Measurements from ENCODE around the gene ARF3.

DNA sequence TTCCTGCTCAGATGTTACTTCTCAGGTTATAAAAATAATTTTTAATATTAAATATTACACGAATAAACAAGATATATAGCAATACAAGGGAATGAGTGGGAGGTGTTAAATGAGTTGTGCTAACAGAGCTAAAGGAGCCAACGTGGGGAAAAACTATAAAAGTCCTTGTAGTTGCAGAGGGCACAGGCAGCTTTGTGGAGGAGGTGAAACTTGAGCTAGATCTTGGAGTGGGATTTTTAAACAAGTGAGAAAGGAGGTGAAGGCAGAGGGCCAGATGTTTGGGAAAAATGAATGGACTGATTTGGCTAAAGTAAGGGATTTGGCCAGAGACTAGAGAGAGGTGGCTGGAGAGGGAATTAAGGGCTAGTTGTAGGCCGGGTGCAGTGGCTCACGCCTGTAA lies 26.8 kb downstream of the ARF3 start:
- TF ChIP-seq, protein P1, sequence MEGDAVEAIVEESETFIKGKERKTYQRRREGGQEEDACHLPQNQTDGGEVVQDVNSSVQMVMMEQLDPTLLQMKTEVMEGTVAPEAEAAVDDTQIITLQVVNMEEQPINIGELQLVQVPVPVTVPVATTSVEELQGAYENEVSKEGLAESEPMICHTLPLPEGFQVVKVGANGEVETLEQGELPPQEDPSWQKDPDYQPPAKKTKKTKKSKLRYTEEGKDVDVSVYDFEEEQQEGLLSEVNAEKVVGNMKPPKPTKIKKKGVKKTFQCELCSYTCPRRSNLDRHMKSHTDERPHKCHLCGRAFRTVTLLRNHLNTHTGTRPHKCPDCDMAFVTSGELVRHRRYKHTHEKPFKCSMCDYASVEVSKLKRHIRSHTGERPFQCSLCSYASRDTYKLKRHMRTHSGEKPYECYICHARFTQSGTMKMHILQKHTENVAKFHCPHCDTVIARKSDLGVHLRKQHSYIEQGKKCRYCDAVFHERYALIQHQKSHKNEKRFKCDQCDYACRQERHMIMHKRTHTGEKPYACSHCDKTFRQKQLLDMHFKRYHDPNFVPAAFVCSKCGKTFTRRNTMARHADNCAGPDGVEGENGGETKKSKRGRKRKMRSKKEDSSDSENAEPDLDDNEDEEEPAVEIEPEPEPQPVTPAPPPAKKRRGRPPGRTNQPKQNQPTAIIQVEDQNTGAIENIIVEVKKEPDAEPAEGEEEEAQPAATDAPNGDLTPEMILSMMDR (IDR thresholded peaks at IDR 0.05): no peak
- TF ChIP-seq POLR2AphosphoS5 (IDR thresholded peaks at IDR 0.05): no peak
- no peak for TF ChIP-seq EP300 (IDR thresholded peaks at IDR 0.05)
- TF ChIP-seq POLR2A (IDR thresholded peaks at IDR 0.05): no peak
